NOMO-1 (cell line): ENCODE results near the gene MT1H.

Experiments
- DNase-seq, 2 experiments: peaks; one replicate each; lab custom pipeline; 2025; ENCODE audit not compliant: unreplicated experiment in 2 of 2; lab: John Stamatoyannopoulos, UW

MT1H gene

GRCh38 chr16:56682703-56683397 lies 13.2 kb downstream of the MT1H start:
- DNase-seq: peak in 1 of 2 experiments; percentile 9

- no peak for DNase-seq
Measured at GRCh38 chr16:56683424-56684172, 14.0 kb downstream of the MT1H start.

GRCh38 chr16:56684256-56684925 lies 14.8 kb downstream of the MT1H start:
- DNase-seq: no peak

GRCh38 chr16:56684926-56685590 lies 15.4 kb downstream of the MT1H start:
- no peak for DNase-seq

GRCh38 chr16:56686758-56687157 lies 17.1 kb downstream of the MT1H start:
- DNase-seq: no peak

DNA sequence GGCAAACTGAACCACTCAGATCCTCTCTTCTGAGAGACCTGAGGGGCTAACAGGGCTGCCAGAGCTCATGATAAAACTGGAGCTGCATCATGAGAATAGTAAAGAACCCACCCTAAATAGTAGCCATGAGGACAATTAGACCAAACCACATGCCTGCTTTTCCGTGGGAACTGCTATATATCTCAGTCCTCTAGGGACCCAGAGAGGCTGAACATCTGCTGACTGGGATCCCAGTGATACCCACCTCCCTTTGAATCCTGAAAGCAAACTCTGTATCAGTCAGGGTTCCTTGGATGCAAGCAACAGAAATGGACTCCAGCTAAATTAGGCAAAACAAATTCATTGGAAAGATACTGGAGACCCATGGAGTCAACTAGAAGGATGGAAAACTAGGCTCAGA lies 19.1 kb downstream of the MT1H start:
- DNase-seq: no peak

- DNase-seq: no peak
Measured at GRCh38 chr16:56689171-56689570, 19.6 kb downstream of the MT1H start.

- no peak for DNase-seq
Measured at GRCh38 chr16:56690420-56691122, 21.0 kb downstream of the MT1H start.

DNA sequence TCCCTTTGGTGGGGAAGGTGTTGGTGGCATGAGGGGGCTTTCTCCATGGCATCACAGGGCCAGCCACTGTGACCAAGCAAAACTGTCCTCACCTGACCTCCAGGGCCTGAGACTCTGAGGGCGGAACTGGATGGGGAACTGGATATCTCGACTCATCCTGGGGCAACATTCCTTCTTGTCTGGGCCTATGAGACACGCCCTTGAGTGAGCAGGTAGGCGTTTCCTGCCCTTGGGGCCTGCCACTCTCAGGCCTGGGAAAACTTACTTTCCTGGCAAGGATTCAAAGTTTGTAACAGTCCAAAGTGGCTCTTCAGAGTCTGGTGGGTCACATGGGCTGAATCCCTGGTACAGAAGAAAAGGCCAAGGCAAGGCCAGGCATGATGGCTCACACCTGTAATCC lies 22.3 kb downstream of the MT1H start:
- no peak for DNase-seq

GRCh38 chr16:56695246-56695645 lies 25.6 kb downstream of the MT1H start:
- DNase-seq: no peak

- DNase-seq: no peak
Measured at GRCh38 chr16:56697456-56698155, 28.0 kb downstream of the MT1H start.

DNA sequence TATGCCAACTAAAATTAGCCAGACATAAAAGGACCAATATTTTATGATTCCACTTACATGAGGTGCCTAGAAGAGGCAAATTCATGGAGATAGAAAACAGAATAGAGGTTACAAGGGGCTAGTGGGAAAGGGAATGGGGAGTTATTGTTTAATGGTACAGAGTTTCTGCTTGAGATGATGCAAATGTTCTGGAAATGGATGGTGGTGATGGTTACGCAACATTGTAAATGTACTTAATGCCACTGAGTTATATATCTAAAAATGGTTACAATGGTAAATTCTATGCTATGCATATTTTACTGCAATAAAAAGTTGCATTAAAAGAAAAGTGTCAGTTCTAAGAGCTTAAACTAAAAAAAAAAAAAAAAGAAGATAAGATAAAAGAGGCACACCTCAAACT lies 30.6 kb downstream of the MT1H start:
- peak in 1 of 2 experiments; percentile 26 for DNase-seq

DNA sequence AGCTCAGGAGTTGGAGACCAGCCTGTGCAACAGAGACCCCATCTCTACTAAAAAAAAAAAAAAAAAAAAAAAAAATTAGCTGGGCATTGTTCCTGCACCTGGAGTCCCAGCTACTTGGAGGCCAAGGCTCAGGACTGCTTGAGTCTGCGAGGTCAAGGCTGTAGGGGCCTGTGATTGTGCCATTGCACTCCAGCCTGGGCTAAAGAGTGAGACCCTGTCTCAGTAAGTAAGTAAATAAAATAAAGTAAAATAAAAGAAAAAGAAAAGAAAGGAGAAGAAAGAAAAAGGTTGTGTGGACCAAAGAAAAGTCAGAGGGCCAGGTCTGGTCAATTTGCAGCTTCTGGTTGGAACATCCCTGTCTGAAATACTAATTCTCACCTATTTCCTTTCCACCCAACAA lies 31.0 kb downstream of the MT1H start:
- no peak for DNase-seq

GRCh38 chr16:56701534-56701933 lies 31.9 kb downstream of the MT1H start:
- no peak for DNase-seq

GRCh38 chr16:56702836-56703235 lies 33.2 kb downstream of the MT1H start:
- no peak for DNase-seq

DNA sequence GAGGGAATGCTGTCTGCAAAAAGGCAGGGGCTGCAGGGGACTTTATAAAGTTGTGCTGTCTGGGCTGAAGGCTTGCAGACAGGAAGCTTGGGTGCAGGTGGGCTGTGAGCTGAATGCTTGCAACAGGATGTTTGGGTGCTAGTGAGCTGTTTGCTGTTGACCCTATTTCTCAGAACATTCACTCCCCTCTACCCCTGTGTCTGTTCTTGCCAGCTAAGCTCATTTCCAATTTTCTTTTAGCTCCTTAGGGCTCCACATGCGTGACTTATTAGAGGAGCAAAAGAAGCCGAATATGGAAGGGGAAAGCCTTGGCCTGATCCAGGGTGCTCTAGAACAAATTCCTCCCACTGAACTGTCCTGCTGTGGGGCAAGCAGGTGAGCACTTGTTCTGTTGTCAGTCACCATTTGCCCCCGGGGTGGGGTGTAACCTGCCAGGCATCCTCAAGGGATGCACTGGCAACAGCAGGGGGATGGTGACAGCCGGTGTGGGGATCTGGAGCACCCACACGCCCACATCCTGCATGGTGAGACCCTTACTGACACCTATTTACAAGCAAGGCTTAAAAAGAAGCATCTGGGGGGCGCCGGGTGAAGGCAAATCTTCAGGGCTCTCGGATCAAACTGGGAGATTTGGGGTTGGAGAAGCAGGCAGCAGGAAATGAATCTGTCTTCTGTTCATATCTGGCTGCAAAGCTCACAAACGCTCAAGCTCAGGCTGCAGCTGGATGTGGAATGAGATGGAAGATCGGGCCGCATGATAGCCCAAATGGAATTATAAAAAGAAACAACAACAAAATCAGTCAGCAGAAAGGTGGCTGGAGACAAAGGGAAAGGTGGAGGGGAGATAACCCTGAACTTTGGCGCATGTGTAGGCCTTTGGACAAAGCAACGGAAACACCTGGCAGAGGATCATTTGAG lies 39.2 kb downstream of the MT1H start:
- DNase-seq: no peak

GRCh38 chr16:56709443-56710040 lies 39.9 kb downstream of the MT1H start:
- DNase-seq: no peak

DNA sequence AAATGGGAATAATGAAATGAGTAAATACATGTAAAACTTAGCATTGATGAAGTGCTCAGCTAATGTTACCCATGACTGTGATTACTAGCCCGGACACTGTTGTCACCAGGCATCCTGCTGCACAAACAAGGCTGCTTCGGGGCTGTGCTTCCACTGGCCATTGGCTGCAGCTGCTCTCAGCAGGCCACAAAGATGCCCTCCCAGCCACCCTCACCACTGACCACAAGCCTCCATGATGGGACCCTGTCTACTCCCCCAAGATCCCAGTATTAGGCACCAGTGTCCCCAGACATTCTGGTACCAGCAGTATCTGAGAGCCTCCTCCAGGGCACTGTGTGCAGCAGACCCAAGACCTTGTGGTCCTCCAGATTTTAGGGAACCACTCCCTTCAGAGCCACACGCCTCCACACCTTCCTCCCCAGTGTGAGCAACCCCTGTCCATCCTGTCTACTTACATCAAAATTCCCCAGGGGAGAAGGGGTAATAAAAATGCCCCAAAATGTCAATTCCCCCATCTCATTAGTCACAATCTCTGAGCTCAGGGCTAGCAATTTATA lies 40.6 kb downstream of the MT1H start:
- DNase-seq: no peak
